Hepatocyte (in vitro differentiated cells): Measurements from ENCODE around the gene NOXRED1. TPM values are rescaled to one million over a fixed set of nuclear protein-coding genes. Genes with fewer than 3 reads are reported as not detected.

ENCODE experiments used
- DNase-seq: peaks from one replicate; pipeline ENCODE4 v3.0.0-alpha.2; 2016; ENCODE audit warnings: low spot score
- H2AFZ ChIP-seq: fragments of 200-600 bp; sonication (generic); 2 replicates; pipeline ENCODE4 v1.6.0; 2016; ENCODE audit warnings: antibody characterized with exemption, mild to moderate bottlenecking
- H3K27ac ChIP-seq: fragments of 200-600 bp; sonication (generic); 2 replicates; pipeline ENCODE4 v1.5.1; 2016; ENCODE audit warnings: mild to moderate bottlenecking
- H3K27me3 ChIP-seq: fragments of 200-600 bp; sonication (generic); 2 replicates; pipeline ENCODE4 v1.6.1; 2016
- H3K36me3 ChIP-seq: fragments of 200-600 bp; sonication (generic); replicated peaks from 2 replicates; pipeline ENCODE4 v1.5.1; 2016; ENCODE audit warnings: low read depth; ENCODE audit not compliant: insufficient read depth
- H3K4me1 ChIP-seq: fragments of 200-600 bp; sonication (generic); 2 replicates; pipeline ENCODE4 v1.5.1; 2016; ENCODE audit warnings: mild to moderate bottlenecking, moderate library complexity; ENCODE audit not compliant: insufficient read depth
- H3K4me2 ChIP-seq: fragments of 200-600 bp; sonication (generic); 2 replicates; pipeline ENCODE4 v1.6.0; 2016
- H3K4me3 ChIP-seq: fragments of 200-600 bp; sonication (generic); 2 replicates; pipeline ENCODE4 v1.5.1; 2016; ENCODE audit warnings: mild to moderate bottlenecking
- H3K79me2 ChIP-seq: fragments of 200-600 bp; sonication (generic); 2 replicates; pipeline ENCODE4 v1.6.0; 2017; ENCODE audit warnings: mild to moderate bottlenecking
- H3K9me2 ChIP-seq: fragments of 200-600 bp; sonication (generic); replicated peaks from 2 replicates; pipeline ENCODE4 v1.6.0; 2017; ENCODE audit warnings: mild to moderate bottlenecking; ENCODE audit not compliant: insufficient read depth
- H3K9me3 ChIP-seq: fragments of 200-600 bp; sonication (generic); 2 replicates; pipeline ENCODE4 v1.5.1; 2016; ENCODE audit warnings: low read depth, mild to moderate bottlenecking
- H4K20me1 ChIP-seq: fragments of 200-600 bp; sonication (generic); 2 replicates; pipeline ENCODE4 v1.6.0; 2016; ENCODE audit warnings: mild to moderate bottlenecking; ENCODE audit not compliant: insufficient read depth, poor library complexity, severe bottlenecking
- EZH2 ChIP-seq: fragments of 200-600 bp; sonication (generic); IDR thresholded peaks from 2 replicates; pipeline ENCODE4 v1.6.1; 2016; ENCODE audit warnings: antibody characterized with exemption, mild to moderate bottlenecking, borderline replicate concordance
- EZH2phosphoT487 ChIP-seq: fragments of 200-600 bp; sonication (generic); IDR thresholded peaks from one replicate; pipeline ENCODE4 v1.6.1; 2018; ENCODE audit warnings: antibody characterized with exemption, mild to moderate bottlenecking, low read depth, moderate library complexity; ENCODE audit not compliant: unreplicated experiment, severe bottlenecking
- WGBS: methylation state at CpG from one replicate; pipeline ENCODE4 v1.1.6; 2016; ENCODE audit warnings: low lambda C conversion rate; ENCODE audit errors: missing lambda C conversion rate; 5-methylcytosine and 5-hydroxymethylcytosine counted together
- polyA plus RNA-seq: library from polyadenylated mRNA; unstranded; fragments of >200 nt; fragmentation: Nextera tagmentation; extraction: Ambion mirVana; gene quantifications from 2 replicates; pipeline ENCODE4 v1.2.1, GENCODE V29; 2016
- total RNA-seq: library from RNA; depleted of rRNA; stranded (reverse); fragments of >200 nt; gene quantifications from 2 replicates; pipeline ENCODE4 v1.2.3, GENCODE V29; 2014
- TF ChIP-seq, protein P1 (sequence below): fragments of 200-600 bp; sonication (generic); IDR thresholded peaks from 2 replicates; pipeline ENCODE4 v1.5.1; 2016; ENCODE audit warnings: antibody characterized with exemption, mild to moderate bottlenecking; ENCODE audit not compliant: poor library complexity

The NOXRED1 gene
- total and polyA plus RNA-seq, 2 experiments from 2014 or later: 0.10 to 0.13 TPM

DNA sequence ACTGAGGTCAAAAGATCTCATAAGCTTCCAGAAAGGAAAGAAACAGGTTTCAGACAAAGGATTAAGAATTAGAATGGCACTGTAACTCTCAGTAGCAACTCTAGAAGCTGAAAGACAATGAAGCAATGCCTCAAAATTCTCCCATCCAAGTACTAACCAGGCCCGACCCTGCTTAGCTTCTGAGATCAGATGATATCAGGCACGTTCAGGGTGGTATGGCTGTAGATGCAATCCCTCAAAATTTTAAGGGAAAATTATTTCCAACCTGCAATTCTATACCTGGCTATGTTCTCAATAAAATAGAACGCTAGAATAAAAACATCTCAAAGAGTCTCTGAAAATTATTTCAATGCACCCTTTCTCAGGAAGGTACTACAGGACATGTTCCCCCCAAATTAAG, 19.6 kb downstream of the NOXRED1 start:
- Histone ChIP-seq H4K20me1 (no peaks in the 10 kb centered on the region), H3K4me2 (no peak overlapping the region), H3K4me1 (no peaks in the 10 kb centered on the region), H3K4me3 (no peak overlapping the region), H2AFZ (no peak overlapping the region), H3K27me3 (no peaks in the 10 kb centered on the region), H3K27ac (no peak overlapping the region), H3K9me3 (no peaks in the 10 kb centered on the region), H3K79me2 (no peaks in the 10 kb centered on the region), H3K36me3 (no peaks in the 10 kb centered on the region), H3K9me2 (no peaks in the 10 kb centered on the region)
- DNase-seq: no peak
- WGBS: 97% methylated on average over 3 of the region's 3 CpGs
- TF ChIP-seq EZH2: no peak
- TF ChIP-seq EZH2phosphoT487: no peak
- TF ChIP-seq, protein P1, sequence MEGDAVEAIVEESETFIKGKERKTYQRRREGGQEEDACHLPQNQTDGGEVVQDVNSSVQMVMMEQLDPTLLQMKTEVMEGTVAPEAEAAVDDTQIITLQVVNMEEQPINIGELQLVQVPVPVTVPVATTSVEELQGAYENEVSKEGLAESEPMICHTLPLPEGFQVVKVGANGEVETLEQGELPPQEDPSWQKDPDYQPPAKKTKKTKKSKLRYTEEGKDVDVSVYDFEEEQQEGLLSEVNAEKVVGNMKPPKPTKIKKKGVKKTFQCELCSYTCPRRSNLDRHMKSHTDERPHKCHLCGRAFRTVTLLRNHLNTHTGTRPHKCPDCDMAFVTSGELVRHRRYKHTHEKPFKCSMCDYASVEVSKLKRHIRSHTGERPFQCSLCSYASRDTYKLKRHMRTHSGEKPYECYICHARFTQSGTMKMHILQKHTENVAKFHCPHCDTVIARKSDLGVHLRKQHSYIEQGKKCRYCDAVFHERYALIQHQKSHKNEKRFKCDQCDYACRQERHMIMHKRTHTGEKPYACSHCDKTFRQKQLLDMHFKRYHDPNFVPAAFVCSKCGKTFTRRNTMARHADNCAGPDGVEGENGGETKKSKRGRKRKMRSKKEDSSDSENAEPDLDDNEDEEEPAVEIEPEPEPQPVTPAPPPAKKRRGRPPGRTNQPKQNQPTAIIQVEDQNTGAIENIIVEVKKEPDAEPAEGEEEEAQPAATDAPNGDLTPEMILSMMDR: no peak

DNA sequence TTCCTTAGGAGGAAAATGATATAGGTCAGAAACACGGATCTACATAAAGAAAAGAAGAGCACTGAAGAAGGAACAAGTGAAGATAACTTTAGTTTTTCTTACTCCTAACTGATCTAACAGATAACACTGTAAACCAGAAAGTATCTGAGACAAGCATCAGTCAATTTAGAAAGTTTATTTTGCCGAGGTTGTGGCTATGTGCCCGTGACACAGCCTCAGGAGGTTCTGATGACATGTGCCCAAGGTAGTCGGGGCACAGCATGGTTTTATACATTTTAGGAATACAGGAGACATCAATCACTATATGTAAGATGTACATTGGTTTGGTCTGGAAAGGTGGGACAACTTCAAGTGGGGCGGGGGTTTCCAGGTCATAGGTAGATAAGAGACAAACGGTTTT, 23.1 kb downstream of the NOXRED1 start:
- H3K9me3 ChIP-seq: no peaks in the 10 kb centered on the region
- H3K27me3 ChIP-seq: no peaks in the 10 kb centered on the region
- H2AFZ ChIP-seq: no peak overlapping the region
- H3K4me2 ChIP-seq: no peak overlapping the region
- H3K27ac ChIP-seq: no peak overlapping the region
- TF ChIP-seq, protein P1: no peak
- no peak for TF ChIP-seq EZH2phosphoT487
- TF ChIP-seq EZH2: no peak
- H3K79me2 ChIP-seq: no peaks in the 10 kb centered on the region
- DNase-seq: no peak
- no peak overlapping the region for H3K4me3 ChIP-seq
- WGBS: 72% methylated on average over 6 of the region's 6 CpGs
- H3K9me2 ChIP-seq: no peaks in the 10 kb centered on the region
- no peaks in the 10 kb centered on the region for H3K36me3 ChIP-seq
- no peaks in the 10 kb centered on the region for H3K4me1 ChIP-seq
- H4K20me1 ChIP-seq: no peaks in the 10 kb centered on the region

DNA sequence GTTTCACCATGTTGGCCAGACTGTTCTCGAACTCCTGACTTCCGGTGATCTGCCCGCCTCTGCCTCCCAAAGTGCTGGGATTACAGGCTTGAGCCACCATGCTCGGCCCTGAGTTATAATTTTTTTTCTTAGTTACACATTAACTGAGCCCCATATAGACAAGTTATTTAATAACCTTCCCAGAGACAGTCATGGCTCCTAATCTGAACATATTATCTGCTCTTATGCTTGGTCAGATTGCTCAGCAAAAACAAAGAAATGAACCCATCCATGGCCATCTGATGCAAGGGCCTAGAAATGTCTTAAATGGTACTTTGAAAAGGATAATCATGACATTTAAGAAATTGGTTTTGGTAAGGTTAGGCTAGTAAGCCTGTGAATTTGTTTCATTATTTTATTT, 33.1 kb downstream of the NOXRED1 start:
- Histone ChIP-seq H2AFZ (no peak overlapping the region), H4K20me1 (no peaks in the 10 kb centered on the region), H3K9me2 (no peaks in the 10 kb centered on the region), H3K27me3 (no peaks in the 10 kb centered on the region), H3K4me2 (no peak overlapping the region), H3K4me1 (no peaks in the 10 kb centered on the region), H3K9me3 (no peaks in the 10 kb centered on the region), H3K27ac (peak overlapping the region; percentile 46), H3K79me2 (no peaks in the 10 kb centered on the region), H3K4me3 (no peak overlapping the region), H3K36me3 (no peaks in the 10 kb centered on the region)
- peak; percentile 15 for DNase-seq
- WGBS: 87% methylated on average over 4 of the region's 4 CpGs
- no peak for TF ChIP-seq EZH2phosphoT487
- TF ChIP-seq EZH2: no peak
- TF ChIP-seq, protein P1: no peak

GRCh38 chr14:77378701-77379100, 44.6 kb downstream of the NOXRED1 start:
- Histone ChIP-seq H3K79me2 (peaks cover 29% of the 10 kb centered on the region), H2AFZ (no peak overlapping the region), H4K20me1 (no peaks in the 10 kb centered on the region), H3K9me2 (no peaks in the 10 kb centered on the region), H3K27me3 (no peaks in the 10 kb centered on the region), H3K9me3 (no peaks in the 10 kb centered on the region), H3K4me3 (no peak overlapping the region), H3K36me3 (no peaks in the 10 kb centered on the region), H3K4me2 (no peak overlapping the region), H3K4me1 (peaks cover 15% of the 10 kb centered on the region), H3K27ac (no peak overlapping the region)
- TF ChIP-seq EZH2 (no peak), EZH2phosphoT487 (no peak)
- TF ChIP-seq, protein P1: no peak
- WGBS: 93% methylated on average over 6 of the region's 6 CpGs
- DNase-seq: no peak
